Measurements from ENCODE around the gene TOP3B. TPM values are rescaled to one million over a fixed set of nuclear protein-coding genes. Genes with fewer than 3 reads are reported as not detected.

The TOP3B gene
- total RNA-seq, 2 experiments from 2014 or later: 45.6 to 51.6 TPM

- H3K4me1 Mint-ChIP-seq: no peaks in the 10 kb centered on the region
- H3K27me3 Mint-ChIP-seq: no peaks in the 10 kb centered on the region
- H3K27ac Mint-ChIP-seq: no peak overlapping the region
Observed at GRCh38 chr22:21926728-21927127, 55.9 kb downstream of the TOP3B start.

GRCh38 chr22:21923163-21923561 lies 59.4 kb downstream of the TOP3B start:
- ChIA-PET CTCF (interaction anchor here (0.6 to 1.1 kb wide), 2 partner anchors 10 to 11 kb away, joined by 3 to 4 read pairs; no protein-coding TSS in a partner anchor), POLR2A (no interaction called here)
- H3K4me3 Mint-ChIP-seq: no peak overlapping the region
- no peaks in the 10 kb centered on the region for H3K36me3 Mint-ChIP-seq (ENCODE audit: low read depth)
- H3K4me1 Mint-ChIP-seq: no peaks in the 10 kb centered on the region
- no peak for DNase-seq
- no peak overlapping the region for H3K27ac Mint-ChIP-seq
- H3K27me3 Mint-ChIP-seq: no peaks in the 10 kb centered on the region
- no peaks in the 10 kb centered on the region for H3K9me3 Mint-ChIP-seq

More at GRCh38 chr22:21926728-21927127, 55.9 kb downstream of the TOP3B start:
- no peak for DNase-seq
- Mint-ChIP-seq H3K36me3 (ENCODE audit: low read depth) (no peaks in the 10 kb centered on the region), H3K9me3 (no peaks in the 10 kb centered on the region), H3K4me3 (no peak overlapping the region)
- ChIA-PET POLR2A (no interaction called here), CTCF (interaction anchor here (1.5 kb wide), 1 partner anchor 11 kb away, joined by 5 read pairs; no protein-coding TSS in a partner anchor)

GRCh38 chr22:21922370-21923162 lies 60.0 kb downstream of the TOP3B start:
- Mint-ChIP-seq H3K27me3 (no peaks in the 10 kb centered on the region), H3K9me3 (no peaks in the 10 kb centered on the region), H3K36me3 (ENCODE audit: low read depth) (no peaks in the 10 kb centered on the region), H3K27ac (no peak overlapping the region), H3K4me3 (no peak overlapping the region), H3K4me1 (no peaks in the 10 kb centered on the region)
- ChIA-PET POLR2A (no interaction called here), CTCF (interaction anchor here (0.6 to 1.7 kb wide), 3 partner anchors 10 to 15 kb away, joined by 3 to 6 read pairs (median 4); no protein-coding TSS in a partner anchor)
- DNase-seq: no peak

GRCh38 chr22:21921729-21922128 lies 60.9 kb downstream of the TOP3B start:
- no peak for DNase-seq
- Mint-ChIP-seq H3K9me3 (no peaks in the 10 kb centered on the region), H3K4me3 (no peak overlapping the region), H3K36me3 (ENCODE audit: low read depth) (no peaks in the 10 kb centered on the region), H3K4me1 (no peaks in the 10 kb centered on the region), H3K27me3 (no peaks in the 10 kb centered on the region), H3K27ac (no peak overlapping the region)
- ChIA-PET CTCF (interaction anchor here (0.9 to 1.7 kb wide), 2 partner anchors 16 to 31 kb away, joined by 3 to 6 read pairs; partner anchors contain the start of gene PPM1F), POLR2A (no interaction called here)

- Mint-ChIP-seq H3K36me3 (ENCODE audit: low read depth) (no peaks in the 10 kb centered on the region), H3K9me3 (no peaks in the 10 kb centered on the region)
- POLR2A ChIA-PET: no interaction called here
Observed at GRCh38 chr22:21921184-21921721, 61.3 kb downstream of the TOP3B start.

GRCh38 chr22:21920341-21921183 lies 62.0 kb downstream of the TOP3B start:
- H3K4me3 Mint-ChIP-seq: no peak overlapping the region
- POLR2A ChIA-PET: no interaction called here
- H3K27ac Mint-ChIP-seq: no peak overlapping the region
- H3K4me1 Mint-ChIP-seq: no peaks in the 10 kb centered on the region
- H3K27me3 Mint-ChIP-seq: no peaks in the 10 kb centered on the region
- CTCF ChIA-PET: interaction anchor here (0.7 to 1.7 kb wide), 2 partner anchors 17 to 228 kb away, joined by 4 to 6 read pairs; no protein-coding TSS in a partner anchor
- DNase-seq: no peak
- no peaks in the 10 kb centered on the region for H3K9me3 Mint-ChIP-seq
- no peaks in the 10 kb centered on the region for H3K36me3 Mint-ChIP-seq (ENCODE audit: low read depth)

More at GRCh38 chr22:21921184-21921721, 61.3 kb downstream of the TOP3B start:
- H3K4me3 Mint-ChIP-seq: no peak overlapping the region
- H3K27me3 Mint-ChIP-seq: no peaks in the 10 kb centered on the region
- CTCF ChIA-PET: interaction anchor here (0.9 to 1.7 kb wide), 2 partner anchors 16 to 31 kb away, joined by 3 to 6 read pairs; partner anchors contain the start of gene PPM1F
- no peak for DNase-seq
- H3K4me1 Mint-ChIP-seq: no peaks in the 10 kb centered on the region
- no peak overlapping the region for H3K27ac Mint-ChIP-seq

- Mint-ChIP-seq H3K9me3 (no peaks in the 10 kb centered on the region), H3K4me1 (no peaks in the 10 kb centered on the region), H3K27me3 (no peaks in the 10 kb centered on the region), H3K4me3 (no peak overlapping the region), H3K36me3 (ENCODE audit: low read depth) (no peaks in the 10 kb centered on the region), H3K27ac (no peak overlapping the region)
- CTCF ChIA-PET: no interaction called here
- POLR2A ChIA-PET: no interaction called here
- DNase-seq: no peak
Observed at GRCh38 chr22:21919526-21920307, 62.9 kb downstream of the TOP3B start.

GRCh38 chr22:21918466-21919185 lies 64.0 kb downstream of the TOP3B start:
- POLR2A ChIA-PET: no interaction called here
- no peak for DNase-seq
- no peak overlapping the region for H3K4me3 Mint-ChIP-seq
- H3K36me3 Mint-ChIP-seq (ENCODE audit: low read depth): no peaks in the 10 kb centered on the region
- CTCF ChIA-PET: no interaction called here
- H3K27ac Mint-ChIP-seq: no peak overlapping the region
- no peaks in the 10 kb centered on the region for H3K9me3 Mint-ChIP-seq
- H3K27me3 Mint-ChIP-seq: no peaks in the 10 kb centered on the region
- H3K4me1 Mint-ChIP-seq: no peaks in the 10 kb centered on the region

- H3K36me3 Mint-ChIP-seq (ENCODE audit: low read depth): no peaks in the 10 kb centered on the region
- POLR2A ChIA-PET: no interaction called here
- H3K9me3 Mint-ChIP-seq: no peaks in the 10 kb centered on the region
- no peaks in the 10 kb centered on the region for H3K4me1 Mint-ChIP-seq
- no peak overlapping the region for H3K27ac Mint-ChIP-seq
- no peak overlapping the region for H3K4me3 Mint-ChIP-seq
- no peaks in the 10 kb centered on the region for H3K27me3 Mint-ChIP-seq
- CTCF ChIA-PET: no interaction called here
- no peak for DNase-seq
Observed at GRCh38 chr22:21917959-21918261, 64.7 kb downstream of the TOP3B start.

GRCh38 chr22:21917181-21917958 lies 65.2 kb downstream of the TOP3B start:
- Mint-ChIP-seq H3K27ac (no peak overlapping the region), H3K9me3 (no peaks in the 10 kb centered on the region), H3K4me3 (no peak overlapping the region), H3K36me3 (ENCODE audit: low read depth) (no peaks in the 10 kb centered on the region), H3K27me3 (no peaks in the 10 kb centered on the region), H3K4me1 (no peaks in the 10 kb centered on the region)
- ChIA-PET CTCF (no interaction called here), POLR2A (no interaction called here)
- no peak for DNase-seq

GRCh38 chr22:21916309-21916918 lies 66.2 kb downstream of the TOP3B start:
- Mint-ChIP-seq H3K9me3 (no peaks in the 10 kb centered on the region), H3K4me3 (no peak overlapping the region), H3K27ac (no peak overlapping the region), H3K36me3 (ENCODE audit: low read depth) (no peaks in the 10 kb centered on the region), H3K4me1 (no peaks in the 10 kb centered on the region), H3K27me3 (no peaks in the 10 kb centered on the region)
- ChIA-PET CTCF (no interaction called here), POLR2A (no interaction called here)
- no peak for DNase-seq

Measured in activated CD4-positive, alpha-beta T cell treated with anti-CD3 and anti-CD28 coated beads, Interleukin-2, amount 10 ng/mL, durations not matched to agents 7 days and 5 days (primary cell).